GM21390 (cell line): ENCODE results near the gene ZNF385B.
A peak's percentile ranks its signal among the peaks of the same experiment; 100 is the strongest.

ENCODE experiments used
- ATAC-seq: cut with Tn5 transposase; IDR thresholded peaks from one replicate; pipeline ENCODE4 v1.9.1; 2021; ENCODE audit not compliant: unreplicated experiment

The ZNF385B gene

DNA sequence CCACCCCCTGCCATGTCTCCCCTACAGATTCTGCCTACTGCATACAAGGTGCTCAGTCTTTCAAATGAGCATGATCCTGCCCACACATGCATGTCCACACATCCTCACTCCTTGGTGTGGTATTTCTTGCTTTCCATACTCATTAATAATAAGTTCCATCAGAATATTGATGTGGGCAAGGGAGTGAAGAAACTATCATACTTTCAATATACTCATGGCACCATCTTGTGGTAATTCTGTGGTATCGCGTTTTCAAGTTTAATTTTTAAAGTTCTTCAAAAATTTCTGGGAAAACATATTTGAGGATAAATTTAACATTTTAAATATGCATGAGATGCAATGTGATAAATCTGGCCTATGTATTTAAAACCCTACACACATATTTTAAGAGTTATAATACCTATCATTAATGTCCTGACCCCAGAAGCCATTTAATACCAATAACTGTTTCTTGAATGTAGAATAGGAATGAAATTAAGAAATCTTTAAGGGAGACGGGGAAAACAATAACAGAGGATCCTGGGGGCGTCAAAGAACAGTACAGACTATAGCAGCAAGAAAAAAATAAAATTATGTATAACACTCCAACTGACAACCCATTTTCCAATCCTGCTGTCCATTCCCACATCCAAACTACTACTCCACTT is 110.1 kb downstream of the ZNF385B start:
- peak; percentile 60 for ATAC-seq

DNA sequence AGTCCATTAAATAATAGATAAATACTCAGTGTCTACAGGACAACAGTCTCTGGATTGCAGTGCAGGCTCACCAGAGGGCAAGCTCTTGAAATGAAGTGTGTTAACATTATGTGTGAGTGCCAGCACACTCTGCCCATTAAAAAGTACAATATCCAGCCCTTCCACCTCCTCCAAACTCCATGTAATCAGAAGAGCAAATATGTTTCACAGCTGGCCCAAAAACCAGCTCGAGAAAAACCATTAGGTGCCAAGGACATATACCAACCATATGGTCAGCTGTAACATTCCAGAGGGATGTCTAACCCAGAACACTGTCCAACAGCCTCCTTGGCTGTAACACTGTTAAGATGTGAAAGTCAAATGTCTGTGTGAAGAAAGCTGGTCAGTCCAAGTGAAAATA is 112.2 kb downstream of the ZNF385B start:
- no peak for ATAC-seq

DNA sequence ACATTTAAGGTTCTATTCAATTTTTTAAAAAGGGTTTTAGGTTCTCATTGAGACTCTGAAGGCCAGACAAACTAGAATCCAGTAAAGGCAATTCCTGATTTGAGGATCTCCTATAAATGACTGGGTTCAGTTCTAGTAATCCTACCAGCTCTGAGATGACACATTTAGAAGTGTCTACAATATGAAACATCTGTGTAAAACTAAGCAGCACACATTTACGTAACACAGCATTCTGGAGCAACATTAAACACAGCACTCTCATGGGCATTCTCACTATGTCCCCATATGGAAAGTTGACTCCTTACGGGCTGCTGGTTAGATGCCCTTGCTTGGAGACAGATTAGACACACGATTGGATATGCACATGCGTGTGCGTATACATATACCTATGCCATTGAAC is 114.4 kb downstream of the ZNF385B start:
- no peak for ATAC-seq

DNA sequence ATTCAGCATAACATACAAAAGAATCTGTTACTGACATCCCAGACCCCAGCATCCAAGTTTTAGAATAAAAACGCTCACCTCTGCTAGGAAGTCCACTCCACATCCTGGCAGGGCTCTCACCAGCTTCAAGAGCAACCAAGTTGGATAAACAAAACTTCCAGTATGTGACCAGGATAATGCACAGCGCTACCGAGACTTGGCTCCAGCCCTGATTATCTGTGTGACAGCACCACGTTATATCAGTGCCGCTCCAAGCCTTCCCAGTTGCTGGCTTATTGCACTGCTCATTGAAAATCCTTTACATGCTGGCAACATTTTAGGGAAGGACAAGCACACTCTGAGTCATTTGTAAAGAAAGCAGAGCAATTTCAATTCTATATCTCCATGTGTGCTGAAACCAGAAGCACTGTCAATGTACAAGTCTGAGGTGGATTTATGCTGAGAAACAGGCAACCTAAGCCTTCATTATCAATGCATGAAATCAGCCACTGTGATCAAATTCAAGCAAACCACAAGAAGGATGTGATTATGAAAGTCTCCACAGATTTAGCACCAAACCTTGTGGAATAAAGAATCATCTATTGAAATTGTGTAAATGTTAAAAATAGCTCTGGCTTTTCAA is 115.7 kb downstream of the ZNF385B start:
- ATAC-seq, result no peak

DNA sequence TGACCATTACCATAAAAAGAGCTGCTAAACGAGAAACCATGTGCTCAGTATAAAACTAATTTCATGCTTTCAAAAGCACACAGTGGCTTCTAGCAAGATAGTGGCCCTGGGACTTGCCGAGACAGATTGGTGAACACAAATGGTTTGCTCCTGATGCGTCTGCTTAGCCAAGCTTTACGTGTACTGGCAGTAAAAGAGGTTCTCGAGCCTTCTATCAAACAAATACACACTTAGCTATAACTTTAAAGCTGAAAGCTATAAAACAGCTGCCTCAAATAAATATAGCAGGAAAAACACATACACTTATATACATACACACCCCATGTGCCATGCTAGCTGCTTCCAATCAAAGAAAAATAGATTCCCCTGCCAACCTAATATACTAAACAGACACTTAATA is 117.0 kb downstream of the ZNF385B start:
- no peak for ATAC-seq

DNA sequence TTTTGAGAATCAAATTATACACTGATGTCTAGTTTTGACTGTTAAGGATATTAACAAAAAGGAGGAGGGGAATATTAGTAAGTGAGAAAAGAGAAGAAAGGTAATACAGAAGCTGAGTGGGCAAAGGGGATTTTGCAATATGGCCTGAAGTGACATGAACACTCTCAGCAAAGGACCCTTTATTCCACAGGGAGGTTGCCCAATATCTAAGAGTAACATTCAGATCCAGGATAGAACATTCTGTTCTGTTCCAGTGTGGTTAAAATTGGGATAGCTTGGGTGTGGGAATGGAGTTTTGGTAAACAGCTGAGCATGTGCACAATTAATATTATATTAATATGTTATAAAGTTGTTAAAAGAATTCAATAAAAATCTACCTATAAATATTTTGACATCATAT is 120.1 kb downstream of the ZNF385B start:
- no peak for ATAC-seq

DNA sequence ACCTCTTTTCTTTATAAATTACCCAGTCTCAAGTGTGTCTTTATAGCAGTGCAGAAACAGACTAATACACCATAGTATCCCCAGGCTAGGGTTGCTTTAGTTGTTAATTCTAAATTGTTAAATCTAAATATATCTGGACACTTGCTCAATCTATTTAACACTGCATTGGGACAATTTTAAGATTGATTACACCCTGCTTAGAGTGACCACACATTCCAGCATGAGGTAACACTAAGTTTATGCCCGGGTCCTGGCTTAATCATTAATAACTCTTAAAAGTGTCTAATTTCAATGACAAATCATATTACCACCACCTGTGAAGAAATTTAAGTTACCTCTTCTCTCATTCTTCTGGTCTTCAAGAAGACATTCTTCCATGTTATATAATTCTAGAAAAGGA is 131.4 kb downstream of the ZNF385B start:
- no peak for ATAC-seq

DNA sequence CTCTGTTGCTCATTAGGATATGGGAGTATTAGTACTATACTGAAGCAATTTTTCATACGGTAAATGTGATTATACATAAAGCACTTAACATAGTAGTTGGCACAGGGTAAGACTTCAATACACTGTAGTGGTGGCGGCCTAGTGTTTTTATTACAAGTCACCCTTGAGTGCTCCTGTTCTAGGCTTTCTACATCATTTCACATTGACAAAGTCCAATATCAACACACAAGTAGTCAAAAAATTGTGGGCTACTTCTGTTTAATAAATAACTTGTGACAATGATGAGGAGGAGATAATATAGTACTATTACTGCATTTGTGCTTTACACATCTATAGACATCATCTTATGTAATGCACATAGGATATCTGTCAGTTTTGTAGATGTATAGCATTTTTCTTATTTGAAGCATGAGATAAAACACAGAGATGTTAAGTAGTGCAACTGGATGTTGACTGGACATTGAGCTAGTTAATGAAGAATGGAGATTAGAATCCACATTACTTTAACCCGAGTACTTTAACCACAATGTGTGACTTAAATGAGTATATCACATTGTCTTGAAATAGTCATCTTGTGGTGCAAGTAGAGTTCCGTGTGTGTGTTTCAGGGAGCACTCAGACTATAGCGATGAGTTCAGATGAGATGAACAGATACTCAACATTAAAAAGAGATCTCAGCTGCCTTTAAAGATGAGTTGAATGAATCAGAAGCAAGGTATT is 134.8 kb downstream of the ZNF385B start:
- no peak for ATAC-seq

DNA sequence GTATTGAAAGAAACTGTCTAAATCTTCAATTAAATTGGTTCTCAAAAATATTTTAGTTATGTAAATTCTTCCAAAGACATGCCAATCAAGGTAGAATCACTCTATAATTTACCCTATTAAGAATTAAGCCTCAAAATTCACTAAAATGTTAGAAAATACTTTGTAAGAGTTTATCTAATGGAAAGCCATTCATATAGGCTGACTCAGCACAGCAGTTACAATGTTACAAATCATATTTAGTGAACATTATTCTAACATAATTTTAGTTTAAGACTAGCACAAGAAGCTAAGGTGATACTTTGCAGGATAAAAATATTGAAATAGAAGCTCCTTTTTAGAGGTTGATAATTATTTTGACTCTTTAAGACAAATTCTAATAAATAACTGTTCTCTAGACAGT is 137.0 kb downstream of the ZNF385B start:
- no peak for ATAC-seq

DNA sequence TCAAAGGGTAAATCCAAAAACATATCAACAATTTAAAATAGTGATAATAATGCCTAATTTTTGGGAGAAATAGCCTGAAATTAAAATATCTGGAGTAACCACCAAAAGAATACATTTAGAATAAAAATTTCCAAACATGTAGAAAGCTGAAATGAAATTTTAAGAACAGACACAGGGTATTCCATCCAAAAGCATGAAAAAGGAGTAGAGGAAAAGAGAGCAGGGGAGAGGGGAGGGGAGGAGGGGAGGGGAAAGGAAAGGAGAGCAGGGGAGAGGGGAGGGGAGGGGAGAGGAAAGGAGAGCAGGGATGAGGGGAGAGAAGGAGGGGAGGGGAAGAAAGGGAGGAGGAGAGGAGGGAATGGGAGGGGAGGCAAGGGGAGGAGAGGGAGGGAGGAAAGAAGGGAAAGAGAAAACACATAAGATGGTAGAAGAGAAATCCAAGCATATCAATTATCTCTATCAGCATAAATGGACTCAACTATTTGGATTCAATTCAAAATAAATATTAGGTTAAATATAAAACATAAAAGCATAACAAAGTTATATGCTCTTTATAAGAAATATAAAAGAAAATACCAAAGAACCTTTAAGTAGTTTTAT is 141.1 kb downstream of the ZNF385B start:
- ATAC-seq, result no peak

DNA sequence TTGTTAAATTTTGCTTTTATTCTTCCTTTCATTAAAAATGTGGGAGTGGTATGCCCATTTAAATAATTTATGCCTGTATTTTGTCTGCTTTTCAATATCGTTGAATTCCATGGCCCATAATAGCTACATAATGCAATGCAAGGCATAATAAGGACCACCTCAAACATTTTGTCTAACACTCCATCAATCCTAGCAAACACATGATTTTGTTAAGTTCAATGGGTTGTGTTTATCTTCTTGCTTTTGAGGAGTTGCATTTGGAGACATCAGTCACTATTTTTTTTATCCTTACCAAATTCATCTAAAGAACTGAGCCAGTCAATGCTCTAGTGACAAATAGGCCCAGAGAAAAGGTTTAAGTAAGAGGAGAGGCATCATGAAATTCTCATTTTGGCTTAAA is 145.5 kb downstream of the ZNF385B start:
- ATAC-seq, result no peak

DNA sequence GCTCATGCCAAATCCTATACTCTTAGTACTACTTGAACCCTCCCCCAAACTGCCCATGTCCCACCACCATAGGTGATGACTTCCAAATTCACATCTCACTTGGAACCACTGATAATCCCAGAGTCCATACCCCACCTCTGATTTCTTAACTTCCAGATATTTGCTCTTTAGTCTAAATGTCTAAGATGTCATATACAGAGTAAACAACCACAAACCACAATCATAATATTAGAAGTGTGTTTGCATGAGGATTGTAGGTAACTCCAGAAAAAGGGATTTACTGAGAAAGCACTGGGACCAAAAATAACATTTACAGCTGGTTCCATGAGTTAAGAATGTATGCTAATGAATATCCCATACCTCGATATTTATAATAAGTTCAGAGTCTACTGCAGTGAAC is 146.2 kb downstream of the ZNF385B start:
- ATAC-seq, result no peak

DNA sequence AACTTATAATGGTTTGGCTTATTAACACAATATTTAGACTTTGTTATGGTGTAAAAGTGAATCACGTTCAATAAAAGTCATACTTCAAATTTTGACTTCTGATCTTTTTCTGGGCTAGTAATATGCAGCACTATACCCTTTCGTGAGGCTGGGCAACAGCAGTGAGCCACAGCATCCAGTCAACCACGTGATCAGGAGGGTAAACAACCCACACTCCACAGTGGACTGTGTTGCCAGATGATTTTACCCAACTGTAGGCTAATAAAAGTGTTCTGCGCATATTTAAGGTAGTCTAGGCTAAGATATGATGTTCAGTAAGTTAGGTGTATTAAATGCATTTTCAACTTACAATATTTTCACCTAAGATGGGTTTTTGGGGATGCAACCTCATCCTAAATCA is 148.6 kb downstream of the ZNF385B start:
- no peak for ATAC-seq

DNA sequence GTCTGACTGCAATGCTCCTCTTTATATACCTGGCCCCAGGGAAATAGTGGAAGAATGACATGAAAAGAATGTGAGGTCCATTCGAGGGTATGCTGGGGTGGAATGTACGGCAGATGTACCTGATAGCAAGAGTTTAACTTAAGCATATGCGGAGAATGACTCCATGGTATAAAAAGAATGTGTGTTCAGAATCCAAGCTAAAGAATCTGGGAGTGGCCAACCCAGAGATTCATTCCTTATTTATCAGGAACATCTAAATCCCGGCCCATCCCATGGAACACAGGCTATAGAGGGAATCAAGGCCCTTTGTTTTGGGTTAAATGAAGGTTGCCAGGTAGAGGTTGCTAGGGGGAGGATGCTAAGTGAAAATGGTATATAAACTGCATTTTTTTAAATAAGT is 150.0 kb downstream of the ZNF385B start:
- ATAC-seq, result no peak

DNA sequence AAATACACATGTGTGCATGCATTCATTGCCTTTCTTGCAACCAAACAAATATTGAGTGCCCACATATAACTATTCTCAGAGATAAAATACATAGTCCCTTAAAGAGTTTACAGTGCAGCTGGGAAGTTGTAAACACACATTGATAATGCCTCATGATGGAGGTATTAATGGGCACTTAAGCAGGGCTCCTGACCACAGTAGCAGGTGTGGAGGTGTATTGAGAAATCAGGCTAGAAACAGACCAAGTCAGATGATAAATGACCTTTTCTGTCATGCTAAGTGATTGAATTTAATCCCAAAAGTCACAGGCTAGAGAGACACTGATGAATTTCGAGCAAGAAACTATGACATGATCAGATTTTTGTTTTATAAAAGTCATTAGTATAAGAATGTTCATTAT is 157.7 kb downstream of the ZNF385B start:
- no peak for ATAC-seq

DNA sequence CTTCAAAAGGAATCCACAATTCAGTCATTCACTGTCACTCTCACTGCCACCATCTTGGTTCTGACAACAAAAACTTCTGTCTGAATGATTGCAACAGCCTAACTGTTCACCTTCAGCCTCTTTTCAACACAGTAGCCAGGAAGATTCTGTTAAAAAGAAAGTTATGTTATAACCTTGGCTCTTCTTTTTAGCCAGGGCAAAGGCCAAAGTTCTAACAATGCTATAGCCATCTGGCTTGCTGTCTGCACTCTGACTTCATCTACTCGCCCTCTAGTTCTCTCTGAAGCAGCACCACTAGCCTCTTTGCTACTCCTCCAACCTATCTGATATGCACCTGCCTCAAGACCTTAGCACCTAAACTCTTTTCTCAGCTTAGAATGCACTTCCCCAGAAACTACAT is 158.5 kb downstream of the ZNF385B start:
- ATAC-seq, result no peak

DNA sequence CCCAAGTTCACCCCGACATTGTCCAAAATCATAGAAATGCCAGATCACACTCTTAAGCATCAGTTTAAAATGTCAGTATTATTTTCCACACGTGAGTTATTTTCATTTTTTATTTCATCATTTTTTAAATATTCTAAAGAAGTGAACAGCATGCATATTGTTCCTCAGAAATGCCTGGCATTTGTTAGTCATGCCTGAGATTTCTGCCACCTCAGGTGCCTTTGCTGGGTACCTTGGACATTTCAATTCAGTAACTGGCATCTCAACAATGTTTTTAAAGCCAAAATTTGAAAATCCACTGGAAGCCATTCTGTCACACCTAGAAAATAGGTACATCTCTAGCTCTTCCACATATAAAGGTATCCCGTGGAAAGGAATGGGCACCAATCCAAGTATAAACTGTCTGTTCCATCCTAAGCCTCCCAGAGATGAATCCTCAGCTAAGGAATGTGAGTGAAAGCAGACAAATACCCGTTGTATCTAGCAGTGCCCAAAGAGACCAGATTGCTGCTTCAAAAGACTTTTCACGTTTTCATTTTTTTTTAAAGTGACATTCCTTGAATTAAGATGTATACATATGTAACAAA is 159.8 kb downstream of the ZNF385B start:
- ATAC-seq, result no peak

DNA sequence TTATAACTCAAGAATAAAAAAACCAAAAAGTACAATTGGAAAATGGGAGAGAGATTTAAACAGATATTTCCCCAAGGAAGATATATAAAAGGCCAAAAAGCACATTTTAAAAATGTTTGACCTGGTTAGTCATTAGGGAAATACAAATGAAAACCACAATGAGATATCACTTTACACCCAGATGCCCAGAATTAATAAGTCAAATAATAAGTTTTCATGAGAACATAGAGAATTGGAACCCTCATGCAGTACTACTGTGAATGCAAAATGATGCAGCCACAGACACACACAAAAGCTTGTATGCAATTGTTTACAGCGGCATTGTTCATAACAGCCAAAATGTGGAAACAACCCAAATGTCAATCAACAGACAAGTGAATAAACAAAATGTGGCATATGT is 165.9 kb downstream of the ZNF385B start:
- ATAC-seq, result no peak

DNA sequence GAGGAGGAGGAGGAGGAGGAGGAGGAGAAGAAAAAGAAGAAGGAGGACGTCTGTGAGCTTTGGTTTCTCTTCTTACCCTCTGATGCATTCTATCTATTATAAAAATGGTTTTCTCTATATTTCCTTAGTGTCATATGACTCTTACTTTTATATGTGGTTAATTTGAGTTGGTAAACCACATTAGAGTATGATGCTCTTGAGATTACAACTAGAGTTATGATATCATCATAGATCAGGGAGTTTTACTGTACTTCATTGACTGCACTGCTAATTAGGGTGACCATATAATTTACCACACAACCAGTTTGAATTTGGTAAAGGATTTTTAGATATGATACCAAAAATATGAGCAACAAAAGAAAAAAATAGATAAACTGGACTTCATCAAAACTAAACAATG is 166.4 kb downstream of the ZNF385B start:
- ATAC-seq, result no peak

DNA sequence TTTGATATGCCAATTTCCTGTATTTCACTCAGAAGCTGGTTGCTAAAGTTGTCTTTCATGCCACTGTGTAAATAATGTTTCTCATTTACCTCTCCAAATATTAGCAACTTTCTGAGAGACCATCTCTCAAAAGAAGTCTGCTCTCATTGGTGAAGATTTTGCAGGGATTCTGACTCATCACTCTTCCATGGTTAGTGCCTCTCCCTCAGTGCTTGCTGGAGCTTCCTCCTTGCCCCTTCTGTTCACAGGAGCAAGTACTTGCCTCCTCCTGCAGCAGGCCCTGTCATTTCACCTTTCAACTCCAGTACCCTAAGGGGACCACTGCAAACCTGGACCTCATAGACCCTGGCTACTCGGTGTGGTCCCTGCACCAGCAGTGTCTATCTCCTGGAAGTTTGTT is 168.8 kb downstream of the ZNF385B start:
- ATAC-seq, result no peak

DNA sequence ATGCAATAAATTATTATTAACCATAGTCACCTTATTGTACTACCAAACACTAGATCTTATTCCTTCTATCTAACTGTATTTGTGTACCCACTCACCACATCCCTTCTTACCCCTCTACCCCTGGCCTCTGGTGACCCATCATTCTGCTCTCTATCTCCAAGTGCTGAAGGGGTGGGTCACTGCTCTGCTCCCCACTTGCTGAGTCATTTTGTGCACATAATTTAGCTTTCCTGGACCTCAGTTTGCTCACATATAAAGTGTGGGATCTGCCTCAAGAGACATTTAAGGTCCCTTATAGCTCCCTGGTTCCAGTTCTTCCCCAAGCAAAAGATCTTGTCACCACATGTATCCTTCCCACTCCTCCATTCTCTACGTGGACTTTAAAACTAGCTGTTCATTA is 169.4 kb downstream of the ZNF385B start:
- ATAC-seq, result no peak

DNA sequence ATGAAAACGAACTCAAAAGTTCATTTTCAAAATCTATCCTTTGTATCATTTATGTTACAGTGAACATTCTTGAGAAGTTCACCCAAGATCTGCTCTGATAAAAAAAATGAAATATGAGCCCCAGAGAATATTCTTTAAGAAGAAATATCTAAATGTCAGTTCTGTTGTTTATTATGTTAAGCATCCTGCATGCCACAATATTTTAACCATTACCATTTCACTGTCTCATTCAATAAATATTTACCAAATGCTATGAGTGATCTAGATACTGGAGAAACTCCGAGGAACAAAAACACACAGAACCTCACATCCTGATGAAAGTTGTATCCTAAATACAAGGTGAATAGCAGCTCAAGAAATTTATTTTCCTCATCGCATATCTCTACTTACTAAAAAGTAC is 170.2 kb downstream of the ZNF385B start:
- ATAC-seq, result no peak
